CD4-positive, alpha-beta T cell treated with Interleukin-21 for 1 hour (primary cell): ENCODE results near the gene NRL.

Source experiments
- DNase-seq: peaks from one replicate; pipeline ENCODE4 v3.0.0-alpha.2; 2020

Gene NRL

DNA sequence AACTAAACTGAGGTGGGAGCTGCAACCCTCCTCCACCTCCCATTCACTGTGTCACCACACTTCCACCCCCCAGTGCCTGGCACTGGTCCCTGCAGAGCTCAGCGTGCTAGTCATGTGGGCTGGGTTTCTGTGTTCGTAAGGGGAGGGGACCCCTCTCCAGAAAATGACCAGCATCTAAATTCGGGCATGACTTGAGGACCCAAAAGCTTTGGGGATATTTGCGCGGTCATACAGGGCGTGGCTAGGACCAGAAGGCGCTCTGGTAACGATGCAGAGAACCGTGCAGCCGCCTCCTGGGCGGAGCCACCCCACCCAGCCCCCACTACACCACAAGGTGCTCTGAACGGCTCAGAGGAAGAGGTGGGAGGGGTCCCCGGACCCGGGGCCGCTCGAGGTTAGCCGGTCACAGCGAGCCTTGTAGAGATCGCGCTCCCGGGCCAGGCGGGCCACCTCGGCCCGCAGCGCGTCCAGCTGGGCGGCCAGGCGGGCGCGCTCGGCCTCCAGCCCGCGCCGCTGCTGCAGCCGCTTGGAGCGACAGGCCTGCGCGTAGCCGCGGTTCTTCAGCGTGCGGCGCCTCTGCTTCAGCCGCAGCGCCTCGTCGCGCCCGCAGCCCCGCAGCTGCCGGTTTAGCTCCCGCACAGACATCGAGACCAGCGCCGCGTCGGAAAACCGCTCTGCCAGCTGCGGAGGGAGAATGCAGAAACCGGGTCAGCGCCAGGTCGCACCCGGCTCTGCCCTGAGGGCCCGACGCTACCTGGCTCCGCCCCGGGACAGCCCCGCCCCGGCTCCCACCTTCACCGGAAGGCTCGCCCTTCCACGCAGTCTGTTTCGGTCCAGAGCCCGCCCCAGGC is 33.6 kb downstream of the NRL start:
- DNase-seq, result peak; percentile 72

- no peak for DNase-seq
These were observed 34.6 kb downstream of the NRL start for GRCh38 chr14:24080142-24080530.

- no peak for DNase-seq
These were observed 35.1 kb downstream of the NRL start for GRCh38 chr14:24079491-24080141.

- no peak for DNase-seq
These were observed 36.6 kb downstream of the NRL start for GRCh38 chr14:24078146-24078545.

- DNase-seq, result no peak
These were observed 37.7 kb downstream of the NRL start for GRCh38 chr14:24077086-24077485.

DNA sequence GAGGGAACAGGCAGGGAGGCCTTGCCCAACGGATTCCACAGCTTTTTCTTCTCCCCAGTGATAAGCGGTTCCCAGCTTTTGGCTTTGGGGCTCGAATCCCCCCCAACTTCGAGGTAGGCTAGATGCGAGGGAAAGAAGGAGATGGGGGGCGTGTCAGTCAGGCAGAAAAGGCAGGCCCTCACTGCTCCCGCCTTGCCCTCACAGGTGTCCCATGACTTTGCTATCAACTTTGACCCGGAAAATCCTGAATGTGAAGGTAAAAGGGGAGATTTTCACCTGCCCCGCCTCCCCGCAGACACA is 38.5 kb downstream of the NRL start:
- DNase-seq, result no peak

DNA sequence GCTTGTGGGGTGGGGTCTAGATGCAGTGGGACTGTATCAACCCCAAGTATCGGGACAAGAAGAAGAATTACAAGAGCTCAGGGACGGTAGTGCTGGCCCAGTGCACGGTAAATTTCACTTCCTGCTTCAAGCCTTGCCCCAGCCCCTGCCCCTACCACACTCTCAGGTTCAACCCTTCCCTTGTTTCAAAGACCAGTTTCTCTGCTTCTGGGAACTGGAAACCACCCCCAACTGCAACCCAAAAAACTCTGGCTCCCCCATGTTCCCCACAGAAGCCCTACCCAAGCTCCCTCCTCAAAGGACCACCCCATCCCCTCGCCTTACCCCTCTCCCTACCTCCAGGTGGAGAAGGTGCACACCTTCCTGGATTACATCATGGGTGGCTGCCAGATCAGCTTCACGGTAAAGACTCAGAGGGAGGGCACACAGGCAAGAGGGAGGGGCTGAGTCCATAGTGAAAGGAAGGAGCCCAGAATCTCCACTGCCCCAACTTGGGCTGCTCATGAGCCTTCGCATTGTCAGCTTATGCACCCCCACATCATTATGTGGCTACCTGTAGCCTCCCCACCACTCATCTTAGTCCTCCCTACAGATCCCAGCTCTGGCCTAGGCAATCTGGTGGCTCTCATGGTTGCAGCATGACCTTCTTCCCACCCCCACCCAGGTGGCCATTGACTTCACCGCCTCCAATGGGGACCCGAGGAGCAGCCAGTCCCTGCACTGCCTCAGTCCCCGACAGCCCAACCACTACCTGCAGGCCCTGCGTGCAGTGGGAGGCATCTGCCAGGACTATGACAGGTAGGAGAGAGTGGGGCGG is 39.1 kb downstream of the NRL start:
- DNase-seq, result no peak

DNA sequence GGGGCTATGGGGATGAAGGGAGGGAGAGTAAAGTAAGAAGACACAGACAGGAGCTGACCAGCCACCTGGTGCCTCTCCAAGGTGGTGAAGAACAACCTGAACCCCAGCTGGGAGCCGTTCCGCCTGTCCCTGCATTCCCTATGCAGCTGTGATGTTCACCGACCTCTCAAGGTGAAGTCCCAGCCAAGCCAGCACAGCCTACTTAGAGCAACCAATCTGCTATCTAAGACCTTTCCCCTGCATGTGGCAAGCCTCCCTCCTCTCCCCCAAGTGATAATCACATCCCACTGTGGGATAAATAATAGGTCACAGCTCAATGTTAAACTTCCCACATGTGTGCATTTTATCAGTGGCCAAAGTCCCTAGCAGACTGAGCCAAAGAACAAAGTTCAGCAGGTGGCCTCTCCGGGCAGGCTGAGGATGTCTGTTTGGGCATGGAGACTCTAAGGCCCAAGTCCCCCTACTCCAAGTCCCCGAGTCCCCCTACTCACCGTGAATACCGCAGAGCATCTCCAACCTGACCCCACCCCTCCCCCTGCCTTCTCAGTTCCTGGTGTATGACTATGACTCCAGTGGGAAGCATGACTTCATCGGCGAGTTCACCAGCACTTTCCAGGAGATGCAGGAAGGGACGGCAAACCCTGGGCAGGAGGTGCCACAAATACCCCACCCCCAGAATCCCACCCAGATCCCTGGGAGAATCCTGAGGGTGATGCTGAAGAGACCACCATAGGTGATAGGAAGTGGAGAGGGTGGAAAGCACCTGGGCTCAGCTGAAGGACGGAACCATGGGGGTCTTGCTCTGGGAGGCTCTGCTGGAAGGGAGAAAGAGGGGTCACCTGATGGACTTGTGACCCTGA is 39.9 kb downstream of the NRL start:
- DNase-seq, result no peak

DNA sequence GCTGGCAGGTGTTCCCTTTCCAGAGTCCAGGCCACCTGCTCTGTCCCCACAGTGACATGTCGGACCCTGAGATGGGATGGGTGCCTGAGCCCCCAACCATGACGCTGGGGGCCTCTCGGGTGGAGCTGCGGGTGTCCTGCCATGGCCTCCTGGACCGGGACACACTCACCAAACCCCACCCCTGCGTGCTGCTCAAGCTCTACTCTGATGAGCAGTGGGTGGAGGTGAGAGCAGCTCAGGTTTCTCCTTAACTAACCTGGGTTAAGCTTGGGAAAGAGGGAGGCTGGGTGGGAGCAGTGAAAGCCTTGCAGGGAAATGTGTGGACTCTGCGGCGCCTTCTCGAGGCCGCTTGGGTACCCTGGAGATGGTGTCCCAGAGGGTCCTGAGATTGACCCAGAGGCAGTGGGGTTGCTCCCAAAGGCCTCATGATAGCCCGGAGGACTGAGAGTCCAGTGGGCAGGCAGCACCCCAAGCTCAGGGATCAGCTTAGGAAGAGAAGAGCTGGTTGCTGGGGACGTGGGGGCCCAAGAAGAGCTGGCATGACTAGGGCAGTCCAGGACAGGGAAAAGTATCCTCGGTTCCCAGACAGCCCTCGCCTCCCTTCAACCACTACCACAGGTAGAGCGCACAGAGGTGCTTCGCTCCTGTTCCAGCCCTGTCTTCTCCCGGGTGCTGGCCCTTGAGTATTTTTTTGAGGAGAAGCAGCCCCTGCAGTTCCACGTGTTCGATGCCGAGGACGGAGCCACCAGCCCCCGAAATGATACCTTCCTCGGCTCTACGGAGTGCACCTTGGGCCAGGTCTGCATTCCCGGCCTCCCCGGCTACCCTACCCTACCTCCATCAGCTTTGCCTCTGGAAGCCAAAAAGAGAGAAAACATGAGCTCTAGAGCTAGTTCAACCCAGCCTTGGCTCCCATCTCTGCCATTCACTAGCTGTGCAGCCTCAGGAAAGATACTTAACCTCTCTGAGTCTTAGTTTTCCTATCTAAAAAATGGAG is 41.6 kb downstream of the NRL start:
- no peak for DNase-seq

- no peak for DNase-seq
These were observed 42.3 kb downstream of the NRL start for GRCh38 chr14:24072436-24072835.

DNA sequence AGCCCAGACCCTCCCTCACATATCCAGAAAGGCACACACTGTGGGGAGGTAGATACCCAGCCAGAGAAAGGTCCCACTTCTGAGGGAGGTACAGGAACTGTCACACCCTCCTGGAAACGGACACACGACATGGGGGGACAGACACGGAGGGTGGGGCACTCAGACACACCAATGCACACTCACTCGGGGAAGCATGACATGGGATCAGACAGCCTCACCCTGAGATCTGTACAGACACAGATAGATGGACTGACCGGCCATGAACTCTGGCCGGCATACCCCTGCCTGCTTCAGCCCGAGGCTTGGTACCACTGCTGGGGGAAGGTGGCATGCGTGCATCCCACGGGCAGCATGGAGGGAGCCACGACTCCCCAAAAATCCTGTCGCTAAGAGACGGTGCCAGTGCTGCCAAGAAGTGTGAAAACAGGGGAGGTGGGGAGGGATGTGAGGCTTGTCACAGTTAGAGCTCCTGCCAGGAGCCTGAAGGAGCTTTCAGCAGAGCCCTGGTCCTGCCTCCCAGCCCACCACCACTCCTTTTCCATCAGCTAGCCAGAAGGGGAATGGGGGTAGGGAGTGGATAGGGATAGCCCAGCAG is 42.8 kb downstream of the NRL start:
- no peak for DNase-seq

DNA sequence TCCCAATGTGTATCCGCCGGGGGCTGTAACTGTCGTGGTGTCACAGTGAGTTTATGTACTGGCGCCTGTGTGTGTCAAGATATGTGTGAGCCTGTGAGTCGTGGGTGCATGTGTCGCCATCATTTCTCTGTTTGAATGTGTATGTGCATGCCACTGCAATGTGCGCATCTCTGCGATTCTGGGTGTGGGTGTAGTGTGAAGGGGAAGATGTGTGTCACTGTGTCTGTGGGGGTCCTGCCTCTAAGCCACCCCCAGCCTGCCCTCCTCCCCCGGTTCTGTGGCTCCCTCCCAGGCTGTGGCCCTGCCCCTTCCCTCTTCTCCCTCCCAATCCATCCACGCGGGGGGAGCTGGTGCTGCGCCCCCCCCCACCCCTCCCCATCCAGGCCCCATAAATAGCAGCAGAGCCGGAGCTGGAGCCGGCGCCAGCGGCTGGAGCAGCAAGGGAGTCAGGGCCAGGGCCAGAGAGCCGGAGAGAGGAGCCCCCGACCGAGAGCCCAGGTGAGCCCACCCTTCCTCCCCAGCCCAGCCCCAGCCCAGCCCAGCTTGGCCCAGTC is 43.5 kb downstream of the NRL start, which contains the start of gene CPNE6:
CPNE6 (plus strand) TSS at position 419 of the 554 bp plus-strand sequence. CDS start 1,375 bp downstream, outside the sequence.
- DNase-seq, result no peak

- DNase-seq, result no peak
These were observed 44.2 kb downstream of the NRL start for GRCh38 chr14:24070285-24071143.

DNA sequence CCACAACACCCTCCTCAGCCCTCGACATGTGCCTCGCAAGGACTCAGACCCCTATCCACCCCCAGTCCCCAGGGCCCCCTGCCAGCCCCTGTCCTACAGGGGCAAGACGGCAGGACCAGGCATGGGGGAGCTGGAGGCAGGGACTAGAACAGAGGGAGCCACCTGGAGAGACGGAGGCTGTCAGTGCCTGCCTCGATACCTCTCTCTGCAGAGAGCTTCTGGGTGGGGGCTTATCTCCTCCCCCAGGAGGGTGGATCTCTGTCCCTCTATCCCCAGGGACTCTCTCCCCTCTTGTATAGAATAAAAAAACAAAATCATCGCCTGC is 45.4 kb downstream of the NRL start:
- DNase-seq, result no peak

DNA sequence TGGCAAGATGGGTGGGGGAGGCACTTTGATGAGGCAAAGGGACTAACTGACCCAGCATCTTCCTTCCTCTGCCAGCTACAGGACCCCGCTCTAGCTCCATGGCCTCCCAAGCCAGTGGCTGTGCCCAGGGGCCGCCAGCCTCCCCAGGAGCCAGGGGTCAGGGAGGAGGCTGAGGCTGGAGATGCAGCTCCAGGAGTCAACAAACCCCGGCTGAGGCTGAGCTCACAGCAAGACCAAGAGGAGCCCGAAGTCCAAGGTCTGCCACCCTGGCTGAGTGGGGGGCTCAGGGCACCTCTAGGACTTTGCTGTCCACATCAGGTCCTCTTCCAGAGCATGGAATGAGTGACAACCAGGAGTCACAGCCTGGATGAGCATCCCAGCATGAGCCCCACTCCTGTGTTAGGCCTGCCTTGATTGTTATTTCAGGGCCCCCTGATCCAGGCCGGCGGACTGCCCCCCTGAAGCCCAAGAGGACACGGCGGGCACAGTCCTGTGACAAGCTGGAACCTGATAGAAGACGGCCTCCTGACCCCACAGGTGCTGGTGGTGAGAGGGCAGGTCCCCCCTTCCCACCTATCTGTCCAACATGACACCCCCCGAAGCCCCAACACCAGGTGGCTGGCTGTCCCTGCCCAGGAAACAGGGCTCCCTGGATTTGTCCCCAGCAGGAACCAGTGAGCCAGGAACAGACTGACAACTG is 45.9 kb downstream of the NRL start:
- DNase-seq, result no peak

DNA sequence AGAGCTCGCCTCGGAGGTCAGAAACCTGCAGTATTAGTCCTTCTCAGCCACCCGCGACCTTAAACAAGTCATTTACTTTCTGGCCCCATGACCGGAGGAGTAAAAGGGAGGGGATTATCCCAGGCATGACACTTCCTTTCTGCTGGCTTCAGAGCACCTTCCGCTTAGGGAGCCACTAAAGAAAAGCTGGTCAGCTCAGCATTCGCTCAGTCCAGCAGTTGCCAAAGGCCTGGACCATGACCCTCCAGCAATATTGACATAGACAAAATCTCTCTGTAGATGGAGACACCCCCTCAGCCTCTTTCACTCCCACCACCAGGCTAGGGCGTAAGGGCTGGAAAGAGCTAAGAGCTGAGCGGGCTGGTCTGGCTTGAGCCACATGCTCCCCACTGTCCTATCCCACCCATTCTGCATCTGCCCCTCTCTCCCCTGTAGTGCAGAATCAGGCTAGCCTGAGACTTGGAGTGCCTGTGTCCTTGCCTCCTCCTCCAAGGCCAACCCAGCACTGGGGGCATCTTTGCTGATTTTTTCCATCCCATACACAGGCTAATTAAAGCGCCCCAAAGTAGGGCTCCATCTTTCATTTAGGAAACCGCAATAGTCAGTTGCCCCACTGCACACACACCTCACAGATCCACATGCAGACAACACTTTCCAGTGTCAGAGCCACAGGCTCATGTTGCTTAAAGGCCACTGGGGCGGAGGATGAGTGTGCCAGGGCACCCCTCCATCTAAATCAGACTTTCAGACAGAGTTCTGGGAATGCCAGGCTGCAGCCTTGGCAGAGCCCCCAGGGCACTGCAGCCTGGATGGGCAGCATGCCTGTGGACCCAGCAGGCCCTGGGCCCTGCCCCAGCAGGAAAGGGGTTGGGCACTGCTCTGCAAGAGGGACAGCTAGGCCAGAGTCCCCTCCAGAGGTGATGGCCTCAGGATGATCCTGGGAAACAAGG is 47.3 kb downstream of the NRL start:
- no peak for DNase-seq

DNA sequence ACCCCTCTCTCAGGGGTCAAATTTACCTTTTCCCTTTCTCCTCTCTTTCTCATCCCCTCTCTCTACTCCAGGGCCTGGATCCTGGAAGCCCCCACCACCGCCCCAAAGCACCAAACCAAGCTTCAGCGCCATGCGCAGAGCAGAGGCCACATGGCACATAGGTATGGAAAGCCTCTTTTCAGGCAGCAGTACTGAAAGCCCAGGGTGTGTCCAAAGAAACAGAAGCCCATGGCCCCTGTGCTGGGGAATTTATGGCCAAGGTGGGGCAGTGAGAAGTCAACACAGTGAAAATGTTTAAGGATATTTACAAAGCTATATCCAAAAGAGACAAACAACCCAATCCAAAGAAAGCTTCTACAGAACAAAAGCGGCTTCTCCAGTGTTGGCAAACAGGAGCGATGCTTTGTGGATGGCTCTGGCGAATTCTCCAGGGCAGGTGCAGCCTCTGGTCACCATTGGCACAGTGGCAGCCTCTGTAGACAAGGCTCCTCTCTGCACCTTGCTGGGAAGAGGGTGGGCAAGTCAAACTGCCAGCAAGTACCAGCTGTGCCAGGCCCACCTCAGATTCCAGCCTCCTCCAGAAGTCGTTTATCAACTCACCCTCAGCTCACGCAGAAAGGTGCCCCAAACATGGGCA is 48.1 kb downstream of the NRL start:
- no peak for DNase-seq

GRCh38 chr14:24065408-24065807 is 49.3 kb downstream of the NRL start:
- no peak for DNase-seq
